CD4-positive, alpha-beta T cell treated with Interleukin-15 for 1 hour (primary cell): ENCODE data around the gene KAT2B.

ENCODE experiments used
- DNase-seq: peaks from one replicate; pipeline ENCODE4 v3.0.0-alpha.2; 2020

KAT2B gene

GRCh38 chr3:20066850-20067617 is 26.8 kb downstream of the KAT2B start:
- DNase-seq, result no peak

GRCh38 chr3:20068512-20069177 is 28.4 kb downstream of the KAT2B start:
- DNase-seq, result no peak

- no peak for DNase-seq
Observed at GRCh38 chr3:20069178-20069532, 28.9 kb downstream of the KAT2B start.

- no peak for DNase-seq
Observed at GRCh38 chr3:20071175-20071574, 30.9 kb downstream of the KAT2B start.

GRCh38 chr3:20072422-20072821 is 32.2 kb downstream of the KAT2B start:
- DNase-seq, result no peak

GRCh38 chr3:20073068-20073467 is 32.8 kb downstream of the KAT2B start:
- no peak for DNase-seq

- no peak for DNase-seq
Observed at GRCh38 chr3:20073683-20074082, 33.4 kb downstream of the KAT2B start.

- DNase-seq, result no peak
Observed at GRCh38 chr3:20074226-20075063, 34.2 kb downstream of the KAT2B start.

GRCh38 chr3:20075197-20075596 is 35.0 kb downstream of the KAT2B start:
- no peak for DNase-seq

- no peak for DNase-seq
Observed at GRCh38 chr3:20076296-20076997, 36.2 kb downstream of the KAT2B start.

- DNase-seq, result no peak
Observed at GRCh38 chr3:20077068-20077467, 36.8 kb downstream of the KAT2B start.

- no peak for DNase-seq
Observed at GRCh38 chr3:20078194-20078714, 38.0 kb downstream of the KAT2B start.

GRCh38 chr3:20079621-20080020 is 39.4 kb downstream of the KAT2B start:
- no peak for DNase-seq

- DNase-seq, result peak; percentile 33
Observed at GRCh38 chr3:20080956-20081554, 40.8 kb downstream of the KAT2B start.

- DNase-seq, result no peak
Observed at GRCh38 chr3:20083253-20083652, 43.0 kb downstream of the KAT2B start.

- DNase-seq, result no peak
Observed at GRCh38 chr3:20083953-20084352, 43.7 kb downstream of the KAT2B start.

GRCh38 chr3:20091331-20092047 is 51.2 kb downstream of the KAT2B start:
- no peak for DNase-seq

GRCh38 chr3:20095470-20095869 is 55.2 kb downstream of the KAT2B start:
- DNase-seq, result no peak

- DNase-seq, result no peak
Observed at GRCh38 chr3:20096135-20096685, 56.0 kb downstream of the KAT2B start.

- DNase-seq, result no peak
Observed at GRCh38 chr3:20097015-20097414, 56.8 kb downstream of the KAT2B start.

- DNase-seq, result no peak
Observed at GRCh38 chr3:20099060-20099459, 58.8 kb downstream of the KAT2B start.
